Endothelial cell of umbilical vein (primary cell): ENCODE results near the gene CRYBA4. TPM values are rescaled to one million over a fixed set of nuclear protein-coding genes. Genes with fewer than 3 reads are reported as not detected.

ENCODE experiments used
- BruUV-seq: library from RNA; stranded (reverse); fragments of 400-500 nt; replicated peaks from 2 replicates; lab custom pipeline; 2021; lab: Mats Ljungman, UMichigan
- CTCF ChIA-PET: fragments of 300-600, 350-600 bp; sonication (Branson Sonifier 250); formaldehyde crosslinking; loops from one replicate; lab custom pipeline; 2021; ENCODE audit warnings: antibody characterized with exemption, inconsistent platforms; lab: Charles Lee
- POLR2A ChIA-PET: fragments of 300-600, 350-600 bp; sonication (Branson Sonifier 250); formaldehyde crosslinking; loops from one replicate; lab custom pipeline; 2021; ENCODE audit warnings: antibody characterized with exemption, inconsistent platforms; lab: Charles Lee
- DNase-seq: peaks from one replicate; pipeline ENCODE4 v3.0.0-alpha.2; 2011; ENCODE audit warnings: low read depth, low spot score
- FAIRE-seq: peaks from 2 replicates; lab custom pipeline; 2011; peaks lifted over from hg19 to GRCh38; lab: Jason Lieb, UNC
- H2AFZ ChIP-seq: 2 replicates; pipeline ENCODE4 v1.6.0; 2012; ENCODE audit warnings: low read depth, low read length, control low read depth, inconsistent platforms
- H3K27ac ChIP-seq: 2 replicates; pipeline ENCODE4 v1.5.1; 2011; ENCODE audit warnings: low read depth, mild to moderate bottlenecking, control low read depth, low read length, moderate library complexity; ENCODE audit not compliant: insufficient read depth
- H3K27me3 ChIP-seq, 2 experiments: 2 replicates each; pipeline versions ENCODE4 v1.6.0 to v1.6.1; 2011; ENCODE audit warnings: low read length in 2 of 2, mixed read lengths in 1 of 2; ENCODE audit not compliant: control insufficient read depth in 2 of 2, insufficient read depth in 2 of 2
- H3K36me3 ChIP-seq, 2 experiments: 2 replicates in 1 of 2; 3 replicates in 1 of 2; pipeline ENCODE4 v1.5.1; 2011; ENCODE audit warnings: low read length in 2 of 2, mild to moderate bottlenecking in 1 of 2, moderate library complexity in 1 of 2; ENCODE audit not compliant: control insufficient read depth in 2 of 2, insufficient read depth in 2 of 2; ENCODE audit errors: extremely low read depth in 1 of 2
- H3K4me1 ChIP-seq: 3 replicates; pipeline ENCODE4 v1.5.1; 2011; ENCODE audit warnings: mild to moderate bottlenecking, low read length; ENCODE audit not compliant: control insufficient read depth, insufficient read depth; ENCODE audit errors: extremely low read depth
- H3K4me2 ChIP-seq: 2 replicates; pipeline ENCODE4 v1.6.1; 2011; ENCODE audit warnings: low read length, control low read depth, mixed read lengths; ENCODE audit not compliant: insufficient read depth
- H3K4me3 ChIP-seq, 3 experiments: fragments of 200-600 bp in 1 of 3; sonication (generic), shearing (Covaris generic) in 1 of 3; replicated peaks in 1 of 3; 2 replicates each; pipeline ENCODE4 v1.5.1; 2011 to 2016; ENCODE audit warnings: control low read depth in 3 of 3, low read length in 3 of 3, mild to moderate bottlenecking in 2 of 3, inconsistent platforms in 1 of 3, low read depth in 1 of 3, moderate library complexity in 1 of 3; ENCODE audit not compliant: insufficient read depth in 1 of 3
- H3K79me2 ChIP-seq: 2 replicates; pipeline ENCODE4 v1.6.0; 2012; ENCODE audit warnings: low read length, inconsistent platforms; ENCODE audit not compliant: control insufficient read depth, insufficient read depth
- H3K9ac ChIP-seq: replicated peaks from 2 replicates; pipeline ENCODE3; 2011; ENCODE audit warnings: low read length, control low read depth; ENCODE audit not compliant: insufficient read depth; ENCODE audit errors: extremely low read depth
- H3K9me1 ChIP-seq: replicated peaks from 3 replicates; pipeline ENCODE4 v1.6.0; 2011; ENCODE audit warnings: mild to moderate bottlenecking, low read length; ENCODE audit not compliant: control insufficient read depth, insufficient read depth; ENCODE audit errors: extremely low read depth
- H3K9me3 ChIP-seq: replicated peaks from 2 replicates; pipeline ENCODE4 v1.5.1; 2012; ENCODE audit warnings: low read length, inconsistent platforms; ENCODE audit not compliant: control insufficient read depth, insufficient read depth
- H4K20me1 ChIP-seq: replicated peaks from 2 replicates; pipeline ENCODE3; 2011; ENCODE audit warnings: mild to moderate bottlenecking, low read length; ENCODE audit not compliant: control insufficient read depth, insufficient read depth; ENCODE audit errors: extremely low read depth
- EZH2 ChIP-seq: IDR thresholded peaks from 2 replicates; pipeline ENCODE4 v1.6.1; 2012; ENCODE audit warnings: borderline replicate concordance, low read depth, mild to moderate bottlenecking, moderate library complexity, low read length, inconsistent platforms; ENCODE audit not compliant: severe bottlenecking
- FOS ChIP-seq: IDR thresholded peaks from 2 replicates; pipeline ENCODE4 v1.6.1; 2011; ENCODE audit warnings: mild to moderate bottlenecking, low read length, moderate library complexity, borderline replicate concordance; ENCODE audit not compliant: insufficient read depth
- JUN ChIP-seq: IDR thresholded peaks from 2 replicates; pipeline ENCODE4 v1.6.1; 2011; ENCODE audit warnings: borderline replicate concordance, low read depth; ENCODE audit not compliant: insufficient read length, insufficient read depth
- POLR2A ChIP-seq: IDR thresholded peaks from 2 replicates; pipeline ENCODE4 v1.6.1; 2012; ENCODE audit warnings: low read depth, mild to moderate bottlenecking, control low read depth, low read length
- POLR2AphosphoS5 ChIP-seq: IDR thresholded peaks from 2 replicates; pipeline ENCODE4 v1.6.1; 2012; ENCODE audit warnings: low read depth, mild to moderate bottlenecking, control low read depth, low read length, moderate library complexity; ENCODE audit not compliant: insufficient read depth
- dilution Hi-C: fragments of 300-500 bp; cut with MboI; formaldehyde crosslinking; loops from one replicate; pipeline ENCODE4 v1.15.0; 2019; ENCODE audit warnings: low sequenced_read_pairs; ENCODE audit not compliant: extremely low pct_ligation_motif_present
- intact Hi-C: fragments of 100-400 bp; cut with micrococcal nuclease; formaldehyde crosslinking; loops from one replicate; pipeline ENCODE4 v1.10.0; 2022
- polyA plus RNA-seq, 4 experiments: library from polyadenylated mRNA; depleted of rRNA in 3 of 4; stranded (reverse) in 3 of 4; unstranded in 1 of 4; fragments of >200 nt; gene quantifications; 2 replicates each; pipeline versions ENCODE4 v1.2.1 to v1.2.3, GENCODE V29; 2011 to 2012; ENCODE audit warnings: missing spikeins in 1 of 4
- total RNA-seq: library from RNA; stranded (reverse); gene quantifications from 2 replicates; pipeline ENCODE4 v1.2.3, GENCODE V29; 2021
- TF ChIP-seq, protein P1 (sequence below): IDR thresholded peaks from 2 replicates; pipeline ENCODE4 v1.6.1; 2011; ENCODE audit not compliant: insufficient read depth, insufficient read length
- TF ChIP-seq, protein P2 (sequence below), 2 donors: IDR thresholded peaks; 1 replicate in 1 of 2; 2 replicates in 1 of 2; pipeline ENCODE4 v1.5.1; 2011; ENCODE audit warnings: low read length in 2 of 2, mild to moderate bottlenecking in 2 of 2, moderate library complexity in 2 of 2, control low read depth in 1 of 2, inconsistent platforms in 1 of 2, low read depth in 1 of 2; ENCODE audit not compliant: insufficient read depth in 1 of 2; ENCODE audit errors: extremely low read depth in 1 of 2

Gene CRYBA4
- total and polyA plus RNA-seq, 2 donors (not counting 3 experiments of a cell fraction or from before 2014, with no cell fraction given): not detected

DNA sequence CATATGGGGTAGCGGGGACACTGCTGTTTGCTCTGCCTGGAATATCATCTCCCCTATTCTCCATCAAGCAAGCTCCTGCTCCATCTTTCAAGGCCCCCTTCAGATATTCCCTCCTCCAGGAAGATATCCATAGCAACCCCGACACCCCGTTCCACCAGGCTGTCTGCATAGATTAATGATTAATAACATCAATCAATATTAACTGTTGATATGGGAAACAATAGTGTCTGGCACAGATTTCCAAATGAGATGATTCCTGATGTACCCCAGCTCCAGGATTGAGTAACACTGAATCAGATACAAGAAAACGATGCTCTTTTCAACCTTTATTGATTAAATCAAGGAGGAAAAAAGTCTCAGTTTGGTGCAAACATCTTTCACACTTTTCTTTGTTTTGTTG is 24.3 kb upstream of the CRYBA4 start:
- no peak for FAIRE-seq
- dilution Hi-C loops: no loop called here

More for the DNA sequence above, 24.3 kb upstream of the CRYBA4 start:
- no peak for TF ChIP-seq POLR2AphosphoS5
- TF ChIP-seq, protein P1, sequence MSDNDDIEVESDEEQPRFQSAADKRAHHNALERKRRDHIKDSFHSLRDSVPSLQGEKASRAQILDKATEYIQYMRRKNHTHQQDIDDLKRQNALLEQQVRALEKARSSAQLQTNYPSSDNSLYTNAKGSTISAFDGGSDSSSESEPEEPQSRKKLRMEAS: no peak
- TF ChIP-seq, protein P2, sequence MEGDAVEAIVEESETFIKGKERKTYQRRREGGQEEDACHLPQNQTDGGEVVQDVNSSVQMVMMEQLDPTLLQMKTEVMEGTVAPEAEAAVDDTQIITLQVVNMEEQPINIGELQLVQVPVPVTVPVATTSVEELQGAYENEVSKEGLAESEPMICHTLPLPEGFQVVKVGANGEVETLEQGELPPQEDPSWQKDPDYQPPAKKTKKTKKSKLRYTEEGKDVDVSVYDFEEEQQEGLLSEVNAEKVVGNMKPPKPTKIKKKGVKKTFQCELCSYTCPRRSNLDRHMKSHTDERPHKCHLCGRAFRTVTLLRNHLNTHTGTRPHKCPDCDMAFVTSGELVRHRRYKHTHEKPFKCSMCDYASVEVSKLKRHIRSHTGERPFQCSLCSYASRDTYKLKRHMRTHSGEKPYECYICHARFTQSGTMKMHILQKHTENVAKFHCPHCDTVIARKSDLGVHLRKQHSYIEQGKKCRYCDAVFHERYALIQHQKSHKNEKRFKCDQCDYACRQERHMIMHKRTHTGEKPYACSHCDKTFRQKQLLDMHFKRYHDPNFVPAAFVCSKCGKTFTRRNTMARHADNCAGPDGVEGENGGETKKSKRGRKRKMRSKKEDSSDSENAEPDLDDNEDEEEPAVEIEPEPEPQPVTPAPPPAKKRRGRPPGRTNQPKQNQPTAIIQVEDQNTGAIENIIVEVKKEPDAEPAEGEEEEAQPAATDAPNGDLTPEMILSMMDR (IDR thresholded peaks at IDR 0.05; ENCODE audit: extremely low read depth in 1 of 2, insufficient read depth in 1 of 2, low read depth in 1 of 2, low read length in 2 of 2): no peak
- TF ChIP-seq EZH2: no peak
- TF ChIP-seq POLR2A: no peak
- no peak for TF ChIP-seq JUN
- no peak for TF ChIP-seq FOS
- Histone ChIP-seq H3K27ac (no peak overlapping the region), H3K4me2 (no peak overlapping the region), H3K9me1 (no peaks in the 10 kb centered on the region), H2AFZ (no peak overlapping the region), H3K27me3 (peaks cover 4 to 14% of the 10 kb centered on the region in 2 experiments), H3K79me2 (no peaks in the 10 kb centered on the region), H4K20me1 (no peaks in the 10 kb centered on the region), H3K4me1 (no peaks in the 10 kb centered on the region), H3K9me3 (no peaks in the 10 kb centered on the region), H3K36me3 (no peaks in the 10 kb centered on the region), H3K9ac (no peak overlapping the region), H3K4me3 (no peak overlapping the region)
- intact Hi-C loops: no loop called here
- ChIA-PET CTCF (no interaction called here), POLR2A (no interaction called here)
- no TSS peak for BruUV-seq
- DNase-seq: no peak
